H9 (cell line): Measurements from ENCODE around the gene MGAT5B. TPM values are rescaled to one million over a fixed set of nuclear protein-coding genes. Genes with fewer than 3 reads are reported as not detected.

Experiments used
- DNase-seq: peaks from one replicate; pipeline ENCODE4 v3.0.0-alpha.2; 2017
- H2AFZ ChIP-seq: one replicate; pipeline ENCODE4 v1.6.1; 2013; ENCODE audit warnings: mild to moderate bottlenecking, low read length, control low read depth, moderate library complexity
- H2AK5ac ChIP-seq: 2 replicates; pipeline ENCODE4 v1.6.1; 2013; ENCODE audit warnings: low read length, control low read depth, mixed read lengths; ENCODE audit not compliant: insufficient read length
- H2BK120ac ChIP-seq: one replicate; pipeline ENCODE4 v1.6.1; 2013; ENCODE audit warnings: low read depth, mild to moderate bottlenecking, low read length, control low read depth, inconsistent platforms; ENCODE audit not compliant: poor library complexity, severe bottlenecking
- H2BK12ac ChIP-seq: 2 replicates; pipeline ENCODE4 v1.6.1; 2013; ENCODE audit warnings: low read length, control low read depth, mixed read lengths, low read depth; ENCODE audit not compliant: insufficient read length
- H2BK15ac ChIP-seq: 2 replicates; pipeline ENCODE4 v1.6.1; 2013; ENCODE audit warnings: low read depth, low read length, control low read depth
- H2BK20ac ChIP-seq: one replicate; pipeline ENCODE4 v1.6.1; 2013; ENCODE audit warnings: low read depth, mild to moderate bottlenecking, low read length, control low read depth, inconsistent platforms; ENCODE audit not compliant: poor library complexity, severe bottlenecking
- H2BK5ac ChIP-seq: 2 replicates; pipeline ENCODE4 v1.6.1; 2013; ENCODE audit warnings: low read length, control low read depth, mixed read lengths; ENCODE audit not compliant: insufficient read length
- H3K14ac ChIP-seq: 2 replicates; pipeline ENCODE4 v1.6.1; 2013; ENCODE audit warnings: low read length, control low read depth; ENCODE audit not compliant: insufficient read depth
- H3K18ac ChIP-seq: 2 replicates; pipeline ENCODE4 v1.6.1; 2013; ENCODE audit warnings: low read depth, mild to moderate bottlenecking, mixed read lengths, low read length, control low read depth; ENCODE audit not compliant: insufficient read length
- H3K23ac ChIP-seq: 2 replicates; pipeline ENCODE4 v1.6.1; 2013; ENCODE audit warnings: low read length, control low read depth, mixed read lengths, low read depth; ENCODE audit not compliant: insufficient read length
- H3K23me2 ChIP-seq: 2 replicates; pipeline ENCODE4 v1.6.1; 2013; ENCODE audit warnings: low read depth, mild to moderate bottlenecking, mixed read lengths, low read length, control low read depth; ENCODE audit not compliant: insufficient read length, poor library complexity, severe bottlenecking
- H3K27ac ChIP-seq: 2 replicates; pipeline ENCODE4 v1.5.1; 2013; ENCODE audit warnings: low read length, control low read depth, mixed read lengths, low read depth; ENCODE audit not compliant: insufficient read length
- H3K27me3 ChIP-seq: 2 replicates; pipeline ENCODE4 v1.6.1; 2013; ENCODE audit warnings: low read length, control low read depth, inconsistent platforms; ENCODE audit not compliant: insufficient read depth
- H3K4ac ChIP-seq: 2 replicates; pipeline ENCODE4 v1.6.1; 2013; ENCODE audit warnings: low read depth, mild to moderate bottlenecking, control low read depth, inconsistent platforms, low read length, moderate library complexity
- H3K4me1 ChIP-seq: 2 replicates; pipeline ENCODE4 v1.6.1; 2013; ENCODE audit warnings: low read length, control low read depth, inconsistent platforms; ENCODE audit not compliant: insufficient read depth
- H3K4me2 ChIP-seq: 2 replicates; pipeline ENCODE4 v1.6.1; 2013; ENCODE audit warnings: low read length, control low read depth, mixed read lengths; ENCODE audit not compliant: insufficient read length, insufficient read depth
- H3K56ac ChIP-seq: 2 replicates; pipeline ENCODE4 v1.6.1; 2013; ENCODE audit warnings: low read depth, mild to moderate bottlenecking, mixed read lengths, low read length, control low read depth; ENCODE audit not compliant: insufficient read length
- H3K79me1 ChIP-seq: 2 replicates; pipeline ENCODE4 v1.6.1; 2013; ENCODE audit warnings: low read depth, mild to moderate bottlenecking, moderate library complexity, low read length, control low read depth, inconsistent platforms; ENCODE audit not compliant: insufficient read depth, poor library complexity, severe bottlenecking
- H3K79me2 ChIP-seq: 2 replicates; pipeline ENCODE4 v1.6.1; 2013; ENCODE audit warnings: low read length, control low read depth, inconsistent platforms; ENCODE audit not compliant: insufficient read depth
- H3K9ac ChIP-seq: 2 replicates; pipeline ENCODE4 v1.6.1; 2013; ENCODE audit warnings: low read length, control low read depth, mixed read lengths; ENCODE audit not compliant: insufficient read length; ENCODE audit errors: extremely low read depth
- H3K9me3 ChIP-seq: one replicate; pipeline ENCODE4 v1.6.1; 2013; ENCODE audit warnings: low read depth, low read length, inconsistent platforms; ENCODE audit not compliant: control insufficient read depth
- H3T11ph ChIP-seq: one replicate; pipeline ENCODE4 v1.6.1; 2013; ENCODE audit warnings: mild to moderate bottlenecking, low read length, control low read depth, inconsistent platforms
- H4K20me1 ChIP-seq: one replicate; pipeline ENCODE4 v1.6.1; 2013; ENCODE audit not compliant: control insufficient read depth, insufficient read length, insufficient read depth
- H4K5ac ChIP-seq: 2 replicates; pipeline ENCODE4 v1.6.1; 2013; ENCODE audit warnings: low read depth, mild to moderate bottlenecking, mixed read lengths, low read length, control low read depth; ENCODE audit not compliant: insufficient read length
- H4K8ac ChIP-seq: replicated peaks from 2 replicates; pipeline ENCODE4 v1.6.1; 2013; ENCODE audit warnings: low read length, control low read depth, mixed read lengths, low read depth; ENCODE audit not compliant: insufficient read length
- H4K91ac ChIP-seq: 2 replicates; pipeline ENCODE4 v1.6.1; 2013; ENCODE audit warnings: low read depth, mild to moderate bottlenecking, moderate library complexity, mixed read lengths, low read length, control low read depth; ENCODE audit not compliant: insufficient read length
- H3K27ac Mint-ChIP-seq, 3 experiments: 2 replicates in 2 of 3; 3 replicates in 1 of 3; pipeline ENCODE4 v1.8.0; 2020 to 2021; ENCODE audit warnings: mixed read lengths in 3 of 3, mild to moderate bottlenecking in 1 of 3, moderate library complexity in 1 of 3
- H3K27me3 Mint-ChIP-seq: 2 replicates; pipeline ENCODE4 v1.8.0; 2021; ENCODE audit warnings: low read depth, mild to moderate bottlenecking, moderate library complexity, mixed read lengths
- H3K36me3 Mint-ChIP-seq, 3 experiments: 2 replicates in 2 of 3; 3 replicates in 1 of 3; pipeline ENCODE4 v1.8.0; 2020 to 2021; ENCODE audit warnings: low read depth in 3 of 3, mixed read lengths in 3 of 3; ENCODE audit not compliant: insufficient read depth in 1 of 3
- H3K4me1 Mint-ChIP-seq, 2 experiments: 2 replicates each; pipeline ENCODE4 v1.8.0; 2020; ENCODE audit warnings: mixed read lengths in 2 of 2
- H3K4me3 Mint-ChIP-seq, 2 experiments: 2 replicates in 1 of 2; 3 replicates in 1 of 2; pipeline ENCODE4 v1.8.0; 2020 to 2021; ENCODE audit warnings: mild to moderate bottlenecking in 2 of 2, mixed read lengths in 2 of 2, moderate library complexity in 1 of 2
- H3K9me3 Mint-ChIP-seq, 2 experiments: 2 replicates in 1 of 2; 3 replicates in 1 of 2; pipeline ENCODE4 v1.8.0; 2020; ENCODE audit warnings: mild to moderate bottlenecking in 2 of 2, mixed read lengths in 2 of 2, moderate library complexity in 1 of 2
- CTCF ChIP-seq: fragments of 200-600 bp; sonication (generic); conservative IDR thresholded peaks from 3 replicates; pipeline ENCODE4 v1.8.0; 2021; ENCODE audit warnings: antibody characterized with exemption, mild to moderate bottlenecking
- WGBS: extraction: QIAGEN DNeasy Blood & Tissue Kit; methylation state at CpG from one replicate; pipeline ENCODE4 v1.1.7; 2013; ENCODE audit warnings: missing lambda C conversion rate, low lambda C conversion rate, mixed read lengths; ENCODE audit not compliant: insufficient read length; ENCODE audit errors: extremely low coverage; 5-methylcytosine and 5-hydroxymethylcytosine counted together
- total RNA-seq: library from RNA; stranded (reverse); gene quantifications from 2 replicates; pipeline ENCODE4 v1.2.1, GENCODE V29; 2021

MGAT5B gene
- total RNA-seq, 1 experiment from 2014 or later = 4.9 TPM

GRCh38 chr17:76983075-76983775 is 115.0 kb downstream of the MGAT5B start:
- H2AK5ac ChIP-seq = no peak overlapping the region
- no peak overlapping the region for H2AFZ ChIP-seq
- no CpG with 5 or more reads among the region's 17 CpGs for whole genome bisulfite sequencing
- no peak overlapping the region for H3K27ac ChIP-seq
- H3K27me3 ChIP-seq = no peaks in the 10 kb centered on the region
- no peak for DNase-seq
- H3K18ac ChIP-seq = no peak overlapping the region
- H3K4me1 Mint-ChIP-seq = peaks cover 15 to 45% of the 10 kb centered on the region in 2 experiments
- H2BK5ac ChIP-seq = no peak overlapping the region
- H4K91ac ChIP-seq = no peak overlapping the region
- H3K9me3 ChIP-seq = peaks cover 1% of the 10 kb centered on the region
- no peak overlapping the region for H2BK12ac ChIP-seq
- H2BK120ac ChIP-seq = no peak overlapping the region
- H3K79me2 ChIP-seq = no peaks in the 10 kb centered on the region
- peak overlapping the region; percentile 44 for H3K14ac ChIP-seq
- H4K8ac ChIP-seq = no peak overlapping the region
- H3K79me1 ChIP-seq = no peaks in the 10 kb centered on the region
- H3K23ac ChIP-seq = no peak overlapping the region
- H2BK15ac ChIP-seq = no peak overlapping the region
- H3K9me3 Mint-ChIP-seq = peaks cover 7 to 10% of the 10 kb centered on the region in 2 experiments
- no peak overlapping the region for H4K5ac ChIP-seq
- H3K4me2 ChIP-seq = no peak overlapping the region
- H4K20me1 ChIP-seq = no peaks in the 10 kb centered on the region
- no peak overlapping the region for H3T11ph ChIP-seq
- no peak overlapping the region for H3K4ac ChIP-seq
- no peak overlapping the region for H3K4me3 Mint-ChIP-seq
- no peaks in the 10 kb centered on the region for H3K4me1 ChIP-seq
- H3K9ac ChIP-seq = no peak overlapping the region
- no peak overlapping the region for H3K27ac Mint-ChIP-seq
- peaks cover 4 to 7% (median 5%) of the 10 kb centered on the region in 3 experiments; a peak in 6 of 7 replicates for H3K36me3 Mint-ChIP-seq
- H2BK20ac ChIP-seq = no peak overlapping the region
- no peak overlapping the region for H3K56ac ChIP-seq
- no peak for TF ChIP-seq CTCF
- no peaks in the 10 kb centered on the region for H3K23me2 ChIP-seq
- peaks cover 12% of the 10 kb centered on the region for H3K27me3 Mint-ChIP-seq
